DND-41 (cell line): ENCODE data around the gene IQGAP1.

Source experiments
- EZH2 ChIP-seq: IDR thresholded peaks from 3 replicates; pipeline ENCODE4 v1.6.1; 2012; ENCODE audit warnings: borderline replicate concordance, low read depth, mild to moderate bottlenecking, moderate library complexity, low read length, inconsistent platforms; ENCODE audit not compliant: severe bottlenecking
- TF ChIP-seq, protein P1 (sequence below): IDR thresholded peaks from 2 replicates; pipeline ENCODE4 v1.5.1; 2012; ENCODE audit warnings: borderline replicate concordance, low read length, moderate library complexity, mild to moderate bottlenecking; ENCODE audit not compliant: poor library complexity, severe bottlenecking; ENCODE audit errors: extremely low read depth

DNA sequence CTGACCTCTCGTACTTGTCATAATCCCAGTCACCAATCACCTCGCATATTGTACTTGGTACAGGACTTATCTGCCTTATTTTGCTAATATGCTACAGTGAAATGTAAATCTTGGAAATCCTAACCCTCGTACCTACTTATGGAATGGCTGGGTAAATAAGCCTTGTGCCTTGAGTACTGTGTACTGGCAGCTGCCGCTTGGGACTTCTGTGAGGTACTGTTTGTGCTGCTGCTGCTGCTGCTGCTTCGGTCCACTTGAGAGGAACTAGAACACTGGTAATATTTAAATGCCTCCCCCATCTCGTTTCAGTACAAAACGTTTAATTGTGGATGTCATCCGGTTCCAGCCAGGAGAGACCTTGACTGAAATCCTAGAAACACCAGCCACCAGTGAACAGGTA, 99.1 kb downstream of the IQGAP1 start:
- TF ChIP-seq, protein P1, sequence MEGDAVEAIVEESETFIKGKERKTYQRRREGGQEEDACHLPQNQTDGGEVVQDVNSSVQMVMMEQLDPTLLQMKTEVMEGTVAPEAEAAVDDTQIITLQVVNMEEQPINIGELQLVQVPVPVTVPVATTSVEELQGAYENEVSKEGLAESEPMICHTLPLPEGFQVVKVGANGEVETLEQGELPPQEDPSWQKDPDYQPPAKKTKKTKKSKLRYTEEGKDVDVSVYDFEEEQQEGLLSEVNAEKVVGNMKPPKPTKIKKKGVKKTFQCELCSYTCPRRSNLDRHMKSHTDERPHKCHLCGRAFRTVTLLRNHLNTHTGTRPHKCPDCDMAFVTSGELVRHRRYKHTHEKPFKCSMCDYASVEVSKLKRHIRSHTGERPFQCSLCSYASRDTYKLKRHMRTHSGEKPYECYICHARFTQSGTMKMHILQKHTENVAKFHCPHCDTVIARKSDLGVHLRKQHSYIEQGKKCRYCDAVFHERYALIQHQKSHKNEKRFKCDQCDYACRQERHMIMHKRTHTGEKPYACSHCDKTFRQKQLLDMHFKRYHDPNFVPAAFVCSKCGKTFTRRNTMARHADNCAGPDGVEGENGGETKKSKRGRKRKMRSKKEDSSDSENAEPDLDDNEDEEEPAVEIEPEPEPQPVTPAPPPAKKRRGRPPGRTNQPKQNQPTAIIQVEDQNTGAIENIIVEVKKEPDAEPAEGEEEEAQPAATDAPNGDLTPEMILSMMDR: no peak
- TF ChIP-seq EZH2: no peak
